Prostate gland (tissue), 2 donors: ENCODE results near the gene ABHD11.

Source experiments
- CTCF ChIP-seq, 4 experiments: fragments of 200-600 bp in 2 of 4; fragments of 450-650 bp in 2 of 4; sonication (generic) in 2 of 4; IDR thresholded peaks; 1 replicate in 3 of 4; 2 replicates in 1 of 4; pipeline ENCODE4 v1.5.1; 2016 to 2019; ENCODE audit warnings: antibody characterized with exemption in 4 of 4, mild to moderate bottlenecking in 2 of 4, moderate library complexity in 2 of 4
- POLR2A ChIP-seq: fragments of 450-650 bp; IDR thresholded peaks from one replicate; pipeline ENCODE4 v1.6.1; 2016; ENCODE audit warnings: antibody characterized with exemption, mild to moderate bottlenecking
- POLR2AphosphoS5 ChIP-seq: sonication (generic); formaldehyde crosslinking; IDR thresholded peaks from one replicate; pipeline ENCODE4 v1.6.1; 2017; ENCODE audit warnings: antibody characterized with exemption

- TF ChIP-seq CTCF (IDR thresholded peaks at IDR 0.05) (no peak), POLR2A (no peak), POLR2AphosphoS5 (no peak)
These were observed 35.3 kb upstream of the ABHD11 start for GRCh38 chr7:73773700-73774517.
